ENCODE measurements around the gene GJB5. TPM values are rescaled to one million over a fixed set of nuclear protein-coding genes. Genes with fewer than 3 reads are reported as not detected.

GJB5 gene
- total and polyA plus RNA-seq, 9 of the 15 experiments (the other 6 are each of a cell fraction or from before 2014, with no cell fraction given) = 0.04 TPM; not detected in 8

GRCh38 chr1:34761176-34761761 is 6.4 kb downstream of the GJB5 start (continued):
- TF ChIP-seq USF2 (CRISPR knock-in tag; IDR thresholded peaks at IDR 0.05) (peak; percentile 78), USF1 (CRISPR knock-in tag; IDR thresholded peaks at IDR 0.05) (peak; percentile 84), CREB1 (IDR thresholded peaks at IDR 0.05) (no peak), CREB1 (CRISPR knock-in tag; IDR thresholded peaks at IDR 0.05) (no peak), ZNF24 (IDR thresholded peaks at IDR 0.05) (no peak), BHLHE40 (IDR thresholded peaks at IDR 0.05; ENCODE audit: low read length) (peak; percentile 66), L3MBTL2 (IDR thresholded peaks at IDR 0.05) (peak; percentile 69)

DNA sequence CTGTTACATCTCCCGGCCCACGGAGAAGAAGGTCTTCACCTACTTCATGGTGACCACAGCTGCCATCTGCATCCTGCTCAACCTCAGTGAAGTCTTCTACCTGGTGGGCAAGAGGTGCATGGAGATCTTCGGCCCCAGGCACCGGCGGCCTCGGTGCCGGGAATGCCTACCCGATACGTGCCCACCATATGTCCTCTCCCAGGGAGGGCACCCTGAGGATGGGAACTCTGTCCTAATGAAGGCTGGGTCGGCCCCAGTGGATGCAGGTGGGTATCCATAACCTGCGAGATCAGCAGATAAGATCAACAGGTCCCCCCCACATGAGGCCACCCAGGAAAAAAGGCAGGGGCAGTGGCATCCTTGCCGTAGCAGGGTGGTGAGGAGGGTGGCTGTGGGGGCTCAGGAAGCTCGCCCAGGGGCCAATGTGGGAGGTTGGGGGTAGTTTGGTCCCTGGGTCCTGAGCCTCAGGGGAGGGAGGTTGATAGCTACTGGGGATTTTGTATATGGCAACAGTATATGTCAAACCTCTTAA is 7.0 kb downstream of the GJB5 start:
- no TSS peak for BruUV-seq (replicated peaks)
- intact Hi-C loops (cut with micrococcal nuclease) (no loop called here), in situ Hi-C loops (cut with MboI) (no loop called here)
- no peak overlapping the region for H3K27ac ChIP-seq (ENCODE audit: extremely low read depth, low read depth, low read length)
- ChIA-PET CTCF (ENCODE audit: low intra/inter-chr PET ratio) (no interaction called here), POLR2A (no interaction called here)
- H3K79me2 ChIP-seq (ENCODE audit: control insufficient read depth, insufficient read depth, low read length) = no peaks in the 10 kb centered on the region
- FAIRE-seq = no peak
- H3K36me3 ChIP-seq (ENCODE audit: control insufficient read depth, insufficient read depth, low read length) = no peaks in the 10 kb centered on the region
- H3K9me3 ChIP-seq (replicated peaks; ENCODE audit: control insufficient read depth, insufficient read depth, low read depth, low read length) = no peaks in the 10 kb centered on the region
- WGBS (ENCODE audit: insufficient coverage, low coverage, missing lambda C conversion rate) = 3% methylated on average over 13 of the region's 13 CpGs
- H3K9me1 ChIP-seq (ENCODE audit: control insufficient read depth, insufficient read depth, low read length) = no peaks in the 10 kb centered on the region
- no peak overlapping the region for H3K4me3 ChIP-seq
- no peak overlapping the region for H2AFZ ChIP-seq (ENCODE audit: low read depth, low read length)
- H3K4me2 ChIP-seq (ENCODE audit: insufficient read depth, low read length) = no peak overlapping the region
- no peak overlapping the region for H3K9ac ChIP-seq (ENCODE audit: insufficient read depth in 1 of 2, low read depth in 2 of 2, low read length in 2 of 2)
- no peak for DNase-seq (ENCODE audit: extremely low read depth in 1 of 4, low spot score in 3 of 4)
- no peak for ATAC-seq
- peaks cover 5% of the 10 kb centered on the region for H4K20me1 ChIP-seq (replicated peaks; ENCODE audit: control insufficient read depth, insufficient read depth, low read length)
- H3K27me3 ChIP-seq (ENCODE audit: control insufficient read depth in 2 of 2, insufficient read depth in 2 of 2, low read length in 2 of 2) = peaks cover 27 to 55% of the 10 kb centered on the region in 2 experiments; a peak in 4 of 5 replicates
- H3K4me1 ChIP-seq (replicated peaks in 1 of 2; ENCODE audit: control insufficient read depth in 2 of 2, insufficient read depth in 2 of 2, low read length in 2 of 2) = peaks cover 0 to 4% of the 10 kb centered on the region in 2 experiments; a peak in 1 of 5 replicates
- TF ChIP-seq, protein P1, sequence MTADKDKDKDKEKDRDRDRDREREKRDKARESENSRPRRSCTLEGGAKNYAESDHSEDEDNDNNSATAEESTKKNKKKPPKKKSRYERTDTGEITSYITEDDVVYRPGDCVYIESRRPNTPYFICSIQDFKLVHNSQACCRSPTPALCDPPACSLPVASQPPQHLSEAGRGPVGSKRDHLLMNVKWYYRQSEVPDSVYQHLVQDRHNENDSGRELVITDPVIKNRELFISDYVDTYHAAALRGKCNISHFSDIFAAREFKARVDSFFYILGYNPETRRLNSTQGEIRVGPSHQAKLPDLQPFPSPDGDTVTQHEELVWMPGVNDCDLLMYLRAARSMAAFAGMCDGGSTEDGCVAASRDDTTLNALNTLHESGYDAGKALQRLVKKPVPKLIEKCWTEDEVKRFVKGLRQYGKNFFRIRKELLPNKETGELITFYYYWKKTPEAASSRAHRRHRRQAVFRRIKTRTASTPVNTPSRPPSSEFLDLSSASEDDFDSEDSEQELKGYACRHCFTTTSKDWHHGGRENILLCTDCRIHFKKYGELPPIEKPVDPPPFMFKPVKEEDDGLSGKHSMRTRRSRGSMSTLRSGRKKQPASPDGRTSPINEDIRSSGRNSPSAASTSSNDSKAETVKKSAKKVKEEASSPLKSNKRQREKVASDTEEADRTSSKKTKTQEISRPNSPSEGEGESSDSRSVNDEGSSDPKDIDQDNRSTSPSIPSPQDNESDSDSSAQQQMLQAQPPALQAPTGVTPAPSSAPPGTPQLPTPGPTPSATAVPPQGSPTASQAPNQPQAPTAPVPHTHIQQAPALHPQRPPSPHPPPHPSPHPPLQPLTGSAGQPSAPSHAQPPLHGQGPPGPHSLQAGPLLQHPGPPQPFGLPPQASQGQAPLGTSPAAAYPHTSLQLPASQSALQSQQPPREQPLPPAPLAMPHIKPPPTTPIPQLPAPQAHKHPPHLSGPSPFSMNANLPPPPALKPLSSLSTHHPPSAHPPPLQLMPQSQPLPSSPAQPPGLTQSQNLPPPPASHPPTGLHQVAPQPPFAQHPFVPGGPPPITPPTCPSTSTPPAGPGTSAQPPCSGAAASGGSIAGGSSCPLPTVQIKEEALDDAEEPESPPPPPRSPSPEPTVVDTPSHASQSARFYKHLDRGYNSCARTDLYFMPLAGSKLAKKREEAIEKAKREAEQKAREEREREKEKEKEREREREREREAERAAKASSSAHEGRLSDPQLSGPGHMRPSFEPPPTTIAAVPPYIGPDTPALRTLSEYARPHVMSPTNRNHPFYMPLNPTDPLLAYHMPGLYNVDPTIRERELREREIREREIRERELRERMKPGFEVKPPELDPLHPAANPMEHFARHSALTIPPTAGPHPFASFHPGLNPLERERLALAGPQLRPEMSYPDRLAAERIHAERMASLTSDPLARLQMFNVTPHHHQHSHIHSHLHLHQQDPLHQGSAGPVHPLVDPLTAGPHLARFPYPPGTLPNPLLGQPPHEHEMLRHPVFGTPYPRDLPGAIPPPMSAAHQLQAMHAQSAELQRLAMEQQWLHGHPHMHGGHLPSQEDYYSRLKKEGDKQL (CRISPR knock-in tag; IDR thresholded peaks at IDR 0.05; ENCODE audit: borderline replicate concordance) = no peak
- TF ChIP-seq NFE2 (IDR thresholded peaks at IDR 0.05; ENCODE audit: low read depth) (no peak), HOMEZ (CRISPR knock-in tag; IDR thresholded peaks at IDR 0.05) (no peak)

All from K562 (cell line).